ENCODE measurements around the gene FZR1. TPM values are rescaled to one million over a fixed set of nuclear protein-coding genes. Genes with fewer than 3 reads are reported as not detected.

Gene FZR1
- total and polyA plus RNA-seq, 2 of the 13 experiments (the other 11 are each of a cell fraction or from before 2014, with no cell fraction given): 29.0 to 30.8 TPM

GRCh38 chr19:3507371-3508120 lies 1.4 kb downstream of the FZR1 start (continued):
- TF ChIP-seq, protein P1, sequence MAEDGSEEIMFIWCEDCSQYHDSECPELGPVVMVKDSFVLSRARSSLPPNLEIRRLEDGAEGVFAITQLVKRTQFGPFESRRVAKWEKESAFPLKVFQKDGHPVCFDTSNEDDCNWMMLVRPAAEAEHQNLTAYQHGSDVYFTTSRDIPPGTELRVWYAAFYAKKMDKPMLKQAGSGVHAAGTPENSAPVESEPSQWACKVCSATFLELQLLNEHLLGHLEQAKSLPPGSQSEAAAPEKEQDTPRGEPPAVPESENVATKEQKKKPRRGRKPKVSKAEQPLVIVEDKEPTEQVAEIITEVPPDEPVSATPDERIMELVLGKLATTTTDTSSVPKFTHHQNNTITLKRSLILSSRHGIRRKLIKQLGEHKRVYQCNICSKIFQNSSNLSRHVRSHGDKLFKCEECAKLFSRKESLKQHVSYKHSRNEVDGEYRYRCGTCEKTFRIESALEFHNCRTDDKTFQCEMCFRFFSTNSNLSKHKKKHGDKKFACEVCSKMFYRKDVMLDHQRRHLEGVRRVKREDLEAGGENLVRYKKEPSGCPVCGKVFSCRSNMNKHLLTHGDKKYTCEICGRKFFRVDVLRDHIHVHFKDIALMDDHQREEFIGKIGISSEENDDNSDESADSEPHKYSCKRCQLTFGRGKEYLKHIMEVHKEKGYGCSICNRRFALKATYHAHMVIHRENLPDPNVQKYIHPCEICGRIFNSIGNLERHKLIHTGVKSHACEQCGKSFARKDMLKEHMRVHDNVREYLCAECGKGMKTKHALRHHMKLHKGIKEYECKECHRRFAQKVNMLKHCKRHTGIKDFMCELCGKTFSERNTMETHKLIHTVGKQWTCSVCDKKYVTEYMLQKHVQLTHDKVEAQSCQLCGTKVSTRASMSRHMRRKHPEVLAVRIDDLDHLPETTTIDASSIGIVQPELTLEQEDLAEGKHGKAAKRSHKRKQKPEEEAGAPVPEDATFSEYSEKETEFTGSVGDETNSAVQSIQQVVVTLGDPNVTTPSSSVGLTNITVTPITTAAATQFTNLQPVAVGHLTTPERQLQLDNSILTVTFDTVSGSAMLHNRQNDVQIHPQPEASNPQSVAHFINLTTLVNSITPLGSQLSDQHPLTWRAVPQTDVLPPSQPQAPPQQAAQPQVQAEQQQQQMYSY (CRISPR knock-in tag; IDR thresholded peaks at IDR 0.05): no peak
- no peak for TF ChIP-seq ZNF513 (CRISPR knock-in tag; conservative IDR thresholded peaks at IDR 0.05)
- no peak for TF ChIP-seq EP300 (IDR thresholded peaks at IDR 0.05; ENCODE audit: low read depth in 2 of 2, low read length in 2 of 2)
- peak; percentile 47; the same call in 1 of the 2 replicates for TF ChIP-seq EP300 (CRISPR knock-in tag; IDR thresholded peaks at IDR 0.05; ENCODE audit: borderline replicate concordance)
- peak; percentile 76; the same call in 1 of the 2 replicates for TF ChIP-seq PATZ1 (CRISPR knock-in tag; IDR thresholded peaks at IDR 0.05)
- TF ChIP-seq, protein P2, sequence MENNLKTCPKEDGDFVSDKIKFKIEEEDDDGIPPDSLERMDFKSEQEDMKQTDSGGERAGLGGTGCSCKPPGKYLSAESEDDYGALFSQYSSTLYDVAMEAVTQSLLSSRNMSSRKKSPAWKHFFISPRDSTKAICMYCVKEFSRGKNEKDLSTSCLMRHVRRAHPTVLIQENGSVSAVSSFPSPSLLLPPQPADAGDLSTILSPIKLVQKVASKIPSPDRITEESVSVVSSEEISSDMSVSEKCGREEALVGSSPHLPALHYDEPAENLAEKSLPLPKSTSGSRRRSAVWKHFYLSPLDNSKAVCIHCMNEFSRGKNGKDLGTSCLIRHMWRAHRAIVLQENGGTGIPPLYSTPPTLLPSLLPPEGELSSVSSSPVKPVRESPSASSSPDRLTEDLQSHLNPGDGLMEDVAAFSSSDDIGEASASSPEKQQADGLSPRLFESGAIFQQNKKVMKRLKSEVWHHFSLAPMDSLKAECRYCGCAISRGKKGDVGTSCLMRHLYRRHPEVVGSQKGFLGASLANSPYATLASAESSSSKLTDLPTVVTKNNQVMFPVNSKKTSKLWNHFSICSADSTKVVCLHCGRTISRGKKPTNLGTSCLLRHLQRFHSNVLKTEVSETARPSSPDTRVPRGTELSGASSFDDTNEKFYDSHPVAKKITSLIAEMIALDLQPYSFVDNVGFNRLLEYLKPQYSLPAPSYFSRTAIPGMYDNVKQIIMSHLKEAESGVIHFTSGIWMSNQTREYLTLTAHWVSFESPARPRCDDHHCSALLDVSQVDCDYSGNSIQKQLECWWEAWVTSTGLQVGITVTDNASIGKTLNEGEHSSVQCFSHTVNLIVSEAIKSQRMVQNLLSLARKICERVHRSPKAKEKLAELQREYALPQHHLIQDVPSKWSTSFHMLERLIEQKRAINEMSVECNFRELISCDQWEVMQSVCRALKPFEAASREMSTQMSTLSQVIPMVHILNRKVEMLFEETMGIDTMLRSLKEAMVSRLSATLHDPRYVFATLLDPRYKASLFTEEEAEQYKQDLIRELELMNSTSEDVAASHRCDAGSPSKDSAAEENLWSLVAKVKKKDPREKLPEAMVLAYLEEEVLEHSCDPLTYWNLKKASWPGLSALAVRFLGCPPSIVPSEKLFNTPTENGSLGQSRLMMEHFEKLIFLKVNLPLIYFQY (CRISPR knock-in tag; IDR thresholded peaks at IDR 0.05; ENCODE audit: borderline replicate concordance): no peak; the same call in 1 of the 2 replicates
- peak; percentile 71; the same call in 1 of the 2 replicates for TF ChIP-seq BCL3 (CRISPR knock-in tag; IDR thresholded peaks at IDR 0.05)
- no peak for TF ChIP-seq ZNF562 (CRISPR knock-in tag; IDR thresholded peaks at IDR 0.05; ENCODE audit: borderline replicate concordance)
- TF ChIP-seq GPN1 (CRISPR knock-in tag; IDR thresholded peaks at IDR 0.05; ENCODE audit: borderline replicate concordance): no peak
- TF ChIP-seq RARA (CRISPR knock-in tag; IDR thresholded peaks at IDR 0.05): peak; percentile 23; the same call in 1 of the 2 replicates
- TF ChIP-seq ZNF547 (CRISPR knock-in tag; IDR thresholded peaks at IDR 0.05): 0 out of 2 replicates have a peak, but pooled peaks have one; percentile 52
- TF ChIP-seq MAZ (IDR thresholded peaks at IDR 0.05; ENCODE audit: borderline replicate concordance, low read depth, low read length): peak; percentile 77; the same call in 1 of the 2 replicates
- TF ChIP-seq MAZ (CRISPR knock-in tag; IDR thresholded peaks at IDR 0.05; ENCODE audit: low read depth): peak; percentile 57; the same call in 1 of the 2 replicates
- TF ChIP-seq, protein P3, sequence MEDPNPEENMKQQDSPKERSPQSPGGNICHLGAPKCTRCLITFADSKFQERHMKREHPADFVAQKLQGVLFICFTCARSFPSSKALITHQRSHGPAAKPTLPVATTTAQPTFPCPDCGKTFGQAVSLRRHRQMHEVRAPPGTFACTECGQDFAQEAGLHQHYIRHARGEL (CRISPR knock-in tag; IDR thresholded peaks at IDR 0.05): no peak

All from HepG2 (cell line).